Skin of body (tissue), 3 donors: Measurements from ENCODE around the gene HTR2B. TPM values are rescaled to one million over a fixed set of nuclear protein-coding genes. Genes with fewer than 3 reads are reported as not detected.
"Not testable (repeated sequence)": the region's sequence is repeated elsewhere in the genome, so short reads cannot be mapped to it uniquely, and the experiment has no call there.

ENCODE experiments used
- DNase-seq: peaks from one replicate; lab custom pipeline; 2025; lab: John Stamatoyannopoulos, UW
- small RNA-seq: library from RNA; depleted of rRNA; stranded (forward); fragments of <200 nt; gene quantifications from one replicate; pipeline ENCODE3, GENCODE V24; 2014; ENCODE audit warnings: low replicate concordance
- total RNA-seq: library from RNA; depleted of rRNA; stranded (reverse); fragments of >200 nt; gene quantifications from one replicate; pipeline ENCODE4 v1.2.3, GENCODE V29; 2014

HTR2B gene
- total RNA-seq, 1 donor from 2014 or later = 0.30 TPM

GRCh38 chr2:231094736-231095346, 30.0 kb downstream of the HTR2B start:
- no peak for DNase-seq

GRCh38 chr2:231093933-231094332, 30.9 kb downstream of the HTR2B start:
- no peak for DNase-seq

DNA sequence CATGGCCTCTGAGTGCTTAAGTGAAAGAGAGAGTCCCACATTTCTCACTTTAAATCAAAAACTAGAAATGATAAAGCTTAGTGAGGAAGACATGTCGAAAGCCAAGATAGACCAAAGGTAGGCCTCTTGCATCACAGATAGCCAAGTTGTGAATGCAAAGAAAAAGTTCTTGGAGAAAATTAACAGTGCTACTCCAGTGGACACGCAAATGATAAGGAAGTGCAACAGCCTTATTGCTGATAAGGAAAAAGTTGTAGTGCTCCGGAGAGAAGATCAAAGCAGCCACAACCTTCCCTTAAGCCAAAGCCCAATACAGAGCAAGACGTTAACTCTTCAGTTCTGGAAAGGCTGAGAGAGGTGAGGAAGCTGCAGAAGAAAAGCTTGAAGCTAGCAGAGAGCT, 36.1 kb downstream of the HTR2B start:
- DNase-seq = no peak

DNA sequence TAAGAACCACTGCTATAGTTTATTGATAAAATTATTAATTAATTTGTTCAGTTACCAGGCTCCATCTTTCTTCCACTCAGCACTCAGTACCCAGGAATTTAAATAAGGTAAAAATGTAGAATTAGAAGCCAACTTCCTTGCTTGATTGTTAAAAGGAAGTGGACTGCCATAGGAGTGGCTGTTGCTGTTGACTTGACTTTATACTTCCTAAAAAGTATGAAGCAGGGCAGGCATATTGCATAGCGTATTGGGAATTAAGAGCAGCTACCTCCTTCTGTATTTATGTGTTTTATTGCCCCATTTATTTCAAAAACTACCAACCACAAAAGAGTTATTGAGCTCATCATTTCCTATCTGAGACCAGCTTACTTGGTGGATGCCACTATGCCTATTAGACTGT, 40.3 kb downstream of the HTR2B start:
- no peak for DNase-seq

DNA sequence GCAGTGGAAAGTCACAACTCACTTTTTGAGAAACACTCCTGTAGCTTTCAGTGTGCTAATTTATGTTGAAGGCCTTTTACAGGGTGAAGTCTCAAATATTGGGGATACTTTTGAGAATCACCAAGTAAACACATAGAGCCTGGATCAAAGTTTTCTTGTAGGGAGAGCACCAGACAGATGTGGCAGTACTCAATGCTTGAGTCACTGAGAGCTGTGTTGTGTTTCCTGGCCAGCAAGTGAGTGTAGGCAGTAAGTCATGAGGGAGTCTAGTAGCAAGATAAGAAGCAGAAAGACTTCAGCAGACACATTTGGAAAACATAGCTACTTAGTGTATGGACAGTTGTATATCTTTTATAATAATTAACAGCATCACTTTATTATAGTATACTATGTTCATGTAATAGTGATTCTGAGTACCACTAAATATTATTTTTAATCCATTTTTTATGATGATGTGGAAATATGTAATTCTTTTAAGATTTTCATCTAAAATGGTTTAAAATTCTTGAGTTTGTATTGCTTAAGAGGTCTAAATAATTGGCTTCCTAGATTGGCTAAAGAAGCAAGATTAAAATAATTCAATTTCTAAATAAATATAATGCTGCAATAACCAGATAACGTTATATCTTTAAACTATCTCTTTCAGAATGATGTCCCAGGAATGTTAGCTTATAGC, 55.3 kb downstream of the HTR2B start:
- DNase-seq = no peak

DNA sequence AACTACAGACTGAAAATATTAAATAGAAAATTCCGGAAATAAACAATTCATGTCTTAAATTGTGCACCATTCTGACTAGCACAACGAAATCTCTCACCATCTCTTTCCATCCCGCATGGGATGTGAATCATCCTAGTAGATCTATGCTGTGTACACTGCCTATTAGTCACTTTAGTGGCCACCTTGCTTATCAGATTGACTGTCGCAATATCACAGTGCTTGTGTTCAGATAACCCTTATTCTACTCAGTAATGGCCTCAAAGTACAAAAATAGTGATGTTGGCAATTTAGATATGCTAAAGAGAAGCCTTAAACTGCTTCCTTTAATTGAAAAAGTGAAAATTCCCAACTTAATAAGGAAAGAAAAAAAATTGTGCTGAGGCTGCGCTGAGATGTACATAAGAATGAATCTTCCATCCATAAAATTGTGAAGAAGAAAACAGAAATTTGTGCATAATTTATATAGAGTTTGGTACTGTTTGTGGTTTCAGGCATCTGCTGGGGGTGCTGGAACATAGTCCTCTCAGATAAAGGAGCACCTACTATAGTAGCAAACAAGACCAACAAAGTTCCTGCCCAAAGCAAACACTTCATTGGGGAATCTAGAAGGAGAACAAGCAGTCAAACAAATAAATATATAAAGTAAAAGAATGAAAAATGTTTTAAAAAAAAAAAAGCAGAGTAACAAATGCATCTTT, 56.2 kb downstream of the HTR2B start:
- no peak for DNase-seq

- not testable (repeated sequence) for DNase-seq
Observed at GRCh38 chr2:231067531-231067930, 57.3 kb downstream of the HTR2B start.

DNA sequence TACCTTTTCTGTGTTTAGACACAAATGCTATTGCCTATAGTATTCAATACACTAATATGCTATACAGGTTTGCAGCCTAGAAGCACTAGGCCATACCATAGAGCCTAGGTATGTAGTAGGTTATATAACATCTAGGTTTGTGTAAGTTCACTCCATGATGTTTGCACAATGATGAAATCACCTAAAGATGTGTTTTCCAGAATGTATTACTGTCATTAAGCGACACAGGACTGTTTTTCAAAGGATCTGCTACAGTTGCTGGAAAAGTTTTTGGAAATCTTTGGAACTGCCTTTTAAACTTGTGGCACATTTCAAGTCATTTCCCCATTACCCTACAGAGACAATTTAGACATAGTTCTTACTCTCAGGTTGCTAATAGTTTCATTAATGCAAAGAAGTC, 58.9 kb downstream of the HTR2B start:
- DNase-seq = no peak

DNA sequence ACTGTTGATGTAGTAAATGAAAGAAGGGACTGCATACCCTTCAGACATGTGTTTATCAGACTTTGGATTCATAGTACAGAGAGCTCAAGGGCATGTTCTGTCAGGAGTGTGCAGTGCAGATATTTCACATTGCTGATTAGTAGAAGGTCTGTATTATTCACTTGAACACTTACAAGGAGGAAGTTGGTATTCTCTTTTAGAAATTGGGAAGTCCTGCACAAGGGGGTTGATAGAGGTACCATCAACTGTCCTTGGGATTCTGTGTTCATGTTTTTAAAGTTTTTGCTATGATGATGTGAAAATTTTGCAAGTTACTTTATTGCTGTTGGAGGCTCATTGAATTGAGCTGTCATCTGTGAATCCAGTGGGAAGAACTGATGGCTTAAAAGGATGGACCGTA, 61.5 kb downstream of the HTR2B start:
- no peak for DNase-seq

DNA sequence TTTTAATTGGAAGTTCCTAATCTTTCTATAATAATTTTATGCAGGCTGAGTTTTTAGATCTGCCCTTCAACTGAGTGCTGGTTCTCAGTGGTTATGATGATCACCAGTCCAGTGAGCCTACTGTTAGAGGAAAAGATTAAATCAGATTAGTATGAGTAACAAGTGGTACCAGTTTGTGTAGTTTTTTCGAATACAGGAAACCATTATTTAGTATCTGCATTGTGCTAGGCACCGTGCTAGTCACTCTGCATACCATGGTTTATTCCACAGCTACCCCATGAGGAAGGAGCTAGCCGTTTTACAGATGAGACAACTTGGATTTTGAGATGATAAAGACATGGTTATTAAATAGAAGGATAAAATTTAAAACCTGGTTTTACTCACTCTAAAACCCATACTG, 62.1 kb downstream of the HTR2B start:
- DNase-seq = no peak

GRCh38 chr2:231059756-231060155, 65.1 kb downstream of the HTR2B start:
- DNase-seq = no peak

DNA sequence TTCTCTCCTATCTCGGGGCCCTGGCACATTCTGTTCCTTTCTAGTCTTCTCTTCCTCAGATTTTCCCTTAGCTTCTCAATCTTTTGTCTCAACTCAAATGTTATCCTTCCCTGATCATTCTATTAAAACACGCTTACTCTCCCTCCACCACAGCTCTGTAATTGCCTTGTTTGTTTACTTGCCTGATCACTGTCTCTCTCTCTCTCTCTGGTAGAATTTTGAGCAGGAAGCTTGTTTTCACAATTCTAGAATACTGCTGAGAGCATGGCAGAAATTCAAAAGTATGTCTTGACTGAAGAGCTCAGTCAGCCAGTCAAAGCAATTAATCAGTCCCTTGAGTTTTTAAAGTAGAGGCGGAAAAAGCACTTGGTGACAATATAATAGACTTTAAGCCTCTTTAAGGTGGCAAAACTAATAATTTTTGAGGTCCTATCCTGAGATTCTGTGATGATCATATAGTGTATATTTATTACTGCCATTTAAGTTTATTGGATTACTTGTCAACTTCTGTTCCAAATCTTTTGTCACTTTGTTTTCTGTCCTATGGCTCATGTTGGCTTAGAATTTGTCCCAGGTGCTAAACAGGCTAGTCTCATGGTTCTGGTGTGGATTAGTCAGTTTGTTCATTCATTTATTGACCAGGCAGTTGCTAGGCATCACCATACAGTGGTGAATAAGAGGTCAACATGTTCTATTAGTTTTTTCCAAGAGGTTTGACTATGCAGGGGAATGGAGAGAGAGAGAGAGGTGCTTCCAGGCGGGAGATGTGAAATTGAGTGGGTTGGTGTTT, 65.9 kb downstream of the HTR2B start:
- no peak for DNase-seq

Small RNAs within 50 kb of the gene (small RNA-seq; reads per million reads assigned to genes)
- gene RNU1-93P = not detected

Other genes with a start within 250 kb of the HTR2B start
- gene GPR55, start 199.8 kb downstream of the HTR2B start, total RNA-seq = not detected
- gene SPATA3, start 128.9 kb downstream of the HTR2B start, total RNA-seq = not detected
- gene C2orf72, start 87.5 kb downstream of the HTR2B start, total RNA-seq = 0.39 TPM
- gene PSMD1, start 68.2 kb downstream of the HTR2B start, total RNA-seq = 72.3 TPM
- gene ARMC9, start 73.6 kb upstream of the HTR2B start, total RNA-seq = 8.8 TPM